ENCODE results near the gene CDCP1.

DNA sequence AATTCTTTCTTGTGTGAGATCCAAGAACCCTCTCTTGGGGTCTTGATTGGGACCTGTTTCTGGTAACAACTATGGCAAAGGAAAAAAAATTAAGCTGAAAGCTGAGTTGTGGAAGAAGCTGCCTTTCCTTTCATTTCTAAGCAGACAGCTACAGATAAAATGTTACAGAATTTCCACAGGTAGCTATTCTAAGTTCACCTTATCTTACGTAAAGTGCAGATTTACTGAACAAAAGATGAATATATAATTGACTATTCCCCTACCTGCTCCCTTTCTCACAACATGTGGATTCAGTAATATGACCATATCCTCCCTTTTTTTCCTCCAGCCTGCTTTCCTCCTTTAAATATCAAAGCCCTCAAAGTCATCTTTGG lies 83.5 kb downstream of the CDCP1 start:
- TF ChIP-seq, protein P1, sequence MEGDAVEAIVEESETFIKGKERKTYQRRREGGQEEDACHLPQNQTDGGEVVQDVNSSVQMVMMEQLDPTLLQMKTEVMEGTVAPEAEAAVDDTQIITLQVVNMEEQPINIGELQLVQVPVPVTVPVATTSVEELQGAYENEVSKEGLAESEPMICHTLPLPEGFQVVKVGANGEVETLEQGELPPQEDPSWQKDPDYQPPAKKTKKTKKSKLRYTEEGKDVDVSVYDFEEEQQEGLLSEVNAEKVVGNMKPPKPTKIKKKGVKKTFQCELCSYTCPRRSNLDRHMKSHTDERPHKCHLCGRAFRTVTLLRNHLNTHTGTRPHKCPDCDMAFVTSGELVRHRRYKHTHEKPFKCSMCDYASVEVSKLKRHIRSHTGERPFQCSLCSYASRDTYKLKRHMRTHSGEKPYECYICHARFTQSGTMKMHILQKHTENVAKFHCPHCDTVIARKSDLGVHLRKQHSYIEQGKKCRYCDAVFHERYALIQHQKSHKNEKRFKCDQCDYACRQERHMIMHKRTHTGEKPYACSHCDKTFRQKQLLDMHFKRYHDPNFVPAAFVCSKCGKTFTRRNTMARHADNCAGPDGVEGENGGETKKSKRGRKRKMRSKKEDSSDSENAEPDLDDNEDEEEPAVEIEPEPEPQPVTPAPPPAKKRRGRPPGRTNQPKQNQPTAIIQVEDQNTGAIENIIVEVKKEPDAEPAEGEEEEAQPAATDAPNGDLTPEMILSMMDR (conservative IDR thresholded peaks at IDR 0.05): no peak
- TF ChIP-seq EZH2 (IDR thresholded peaks at IDR 0.05; ENCODE audit: low read depth): no peak

Measured in PC-9 (cell line).